HG03025 (cell line): ENCODE measurements around the gene SLC9A5.

ENCODE experiments used
- ATAC-seq: cut with Tn5 transposase; IDR thresholded peaks from one replicate; pipeline ENCODE4 v1.9.1; 2021; ENCODE audit warnings: mild to moderate bottlenecking, moderate library complexity; ENCODE audit not compliant: unreplicated experiment, low FRiP score

The SLC9A5 gene

DNA sequence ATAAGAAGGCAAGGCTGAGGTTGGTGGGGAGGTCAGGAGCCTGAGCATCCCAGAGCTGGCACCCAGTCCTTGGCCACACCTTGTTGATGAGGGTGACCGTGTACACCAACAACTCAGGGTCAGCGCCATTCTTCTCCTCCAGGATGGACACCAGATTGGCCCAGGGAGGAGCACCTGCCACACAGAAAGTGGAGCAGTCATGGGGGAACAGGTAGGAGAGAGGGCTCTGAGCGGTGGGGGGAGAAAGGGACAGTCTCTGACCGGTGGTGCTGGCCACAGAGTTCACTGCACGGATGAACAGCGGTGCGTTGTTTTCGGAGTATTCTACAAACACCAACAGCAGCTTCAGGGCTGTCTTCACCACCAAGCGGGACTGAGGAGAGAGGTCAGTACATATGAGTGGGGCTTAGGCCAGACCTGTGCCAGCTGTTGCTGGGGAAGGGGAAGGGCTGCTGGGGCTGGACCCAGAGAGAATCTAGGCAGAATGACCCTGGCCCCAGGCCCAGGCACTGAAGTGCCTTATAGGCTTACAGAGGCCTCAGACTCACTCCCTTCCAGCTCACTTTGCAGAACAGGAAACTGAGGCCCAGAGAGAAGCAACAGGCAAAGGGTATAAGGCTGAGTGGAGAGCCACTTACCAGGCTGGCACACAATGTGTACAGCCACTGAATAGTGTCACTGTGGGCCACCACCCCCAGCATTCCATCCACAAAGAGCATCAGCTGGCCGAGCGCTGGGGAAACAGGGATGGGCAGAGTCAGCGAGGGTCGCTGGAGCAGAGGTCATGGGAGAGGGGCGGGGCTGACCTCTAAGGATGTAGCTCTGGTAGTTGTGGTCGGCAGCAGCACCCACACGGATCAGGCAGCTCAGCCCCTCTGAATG lies 11.1 kb upstream of the SLC9A5 start:
- ATAC-seq = no peak

DNA sequence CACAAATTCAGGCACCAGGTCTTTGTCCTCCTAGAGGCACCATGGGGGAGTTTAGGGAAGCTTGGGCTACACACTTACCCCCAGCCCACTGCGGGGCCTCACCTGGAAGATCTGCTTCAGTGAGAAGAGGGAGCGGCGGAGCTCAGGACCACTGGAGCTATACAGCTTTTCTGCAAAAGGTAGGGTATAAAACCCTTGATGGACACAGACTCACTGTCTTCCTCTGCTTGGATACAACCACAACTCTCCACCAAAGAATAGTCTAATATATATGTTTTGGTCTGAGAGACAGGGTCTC lies 10.6 kb upstream of the SLC9A5 start:
- ATAC-seq = no peak

DNA sequence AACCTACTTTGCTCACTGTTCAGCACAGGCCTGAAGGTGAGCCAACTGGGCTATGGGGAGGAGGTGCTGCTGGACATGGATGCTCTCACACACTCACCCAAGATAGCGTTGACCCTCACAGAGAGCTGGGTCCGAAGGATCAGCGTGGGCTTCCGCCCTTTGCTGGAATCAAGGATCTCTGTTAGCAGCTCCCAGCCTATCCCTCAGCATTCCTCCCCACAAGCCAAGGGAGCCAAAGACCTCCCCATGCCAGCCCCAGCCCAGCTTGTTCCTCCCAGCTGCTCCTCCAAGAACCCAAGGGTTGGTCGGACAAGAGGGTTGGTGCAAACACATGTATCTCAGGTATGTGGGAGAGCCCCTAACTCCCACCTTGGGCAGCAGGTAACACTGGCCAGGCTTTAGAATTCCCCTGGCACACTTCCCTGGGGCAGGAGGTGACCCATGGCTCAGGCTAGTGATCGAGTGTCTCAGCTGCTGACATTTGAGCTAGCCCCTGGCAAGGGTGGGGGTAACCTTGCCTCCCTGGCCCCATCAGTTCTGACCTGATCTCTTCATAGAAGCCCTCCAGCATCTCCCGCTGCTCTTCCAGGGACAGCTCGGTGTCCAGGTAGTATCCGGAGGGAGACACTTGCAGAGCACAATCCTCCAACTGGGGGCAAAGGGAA lies 9.8 kb upstream of the SLC9A5 start:
- no peak for ATAC-seq

DNA sequence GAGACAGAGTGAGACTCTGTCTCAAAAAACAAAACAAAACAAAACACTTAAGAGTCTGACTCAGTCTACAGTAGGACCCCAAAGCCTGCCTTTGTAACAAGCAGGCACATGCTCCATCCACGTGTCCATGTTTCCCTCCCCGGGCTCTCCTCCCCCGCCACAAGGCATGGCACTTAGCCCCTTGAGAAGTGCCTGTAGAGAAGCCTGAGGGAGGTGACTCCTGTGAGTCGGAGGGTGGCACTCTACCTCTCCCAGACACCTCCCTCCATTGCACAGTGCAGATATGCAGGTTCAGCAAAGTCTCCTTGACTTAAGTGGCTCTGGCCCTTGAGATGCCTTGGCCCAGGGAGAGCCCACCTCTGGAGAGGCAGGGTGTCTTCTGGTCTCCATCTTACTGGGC lies 8.3 kb upstream of the SLC9A5 start:
- ATAC-seq = no peak

DNA sequence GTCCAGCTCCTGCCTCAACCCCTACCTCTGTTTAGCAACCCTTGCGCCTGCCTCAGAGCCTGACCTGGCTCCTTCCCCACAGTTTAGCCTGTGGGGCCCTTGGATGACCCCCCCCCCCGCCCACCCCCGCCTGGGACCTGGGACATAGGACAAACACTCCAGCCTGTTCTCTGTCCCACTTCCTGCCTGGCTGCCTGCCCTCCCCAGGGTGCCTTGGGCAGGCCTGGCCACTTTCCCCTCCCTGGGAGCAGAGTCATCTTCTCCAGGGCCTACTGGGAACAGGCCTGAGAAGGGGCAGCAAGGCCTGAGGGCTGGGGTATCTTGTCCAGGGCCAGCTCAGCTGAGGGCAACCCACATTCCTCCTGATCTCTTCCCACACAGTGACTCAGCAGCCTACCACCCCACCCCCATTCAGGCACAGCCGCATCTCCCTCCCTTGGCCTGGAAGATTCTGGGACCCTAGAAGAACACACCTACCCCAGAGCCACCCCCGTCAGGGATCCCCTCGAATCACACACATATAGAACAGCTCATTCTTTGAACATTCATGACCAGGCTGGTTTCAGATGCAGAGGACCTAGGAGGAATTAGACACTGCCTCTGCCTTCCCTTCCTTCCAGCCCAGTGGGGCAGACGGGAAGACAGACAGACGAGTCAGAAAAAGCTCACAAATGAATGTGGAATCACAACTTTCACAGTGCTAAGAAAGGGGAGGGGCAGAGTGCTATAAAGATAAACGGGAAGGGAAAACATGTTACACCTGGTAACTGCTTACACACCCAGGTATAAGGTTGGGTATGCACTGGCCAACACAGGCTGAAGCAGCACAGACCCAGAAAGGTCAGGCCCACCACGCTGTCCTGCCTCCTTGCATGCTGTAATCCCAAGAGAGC lies 7.5 kb upstream of the SLC9A5 start:
- ATAC-seq = no peak

DNA sequence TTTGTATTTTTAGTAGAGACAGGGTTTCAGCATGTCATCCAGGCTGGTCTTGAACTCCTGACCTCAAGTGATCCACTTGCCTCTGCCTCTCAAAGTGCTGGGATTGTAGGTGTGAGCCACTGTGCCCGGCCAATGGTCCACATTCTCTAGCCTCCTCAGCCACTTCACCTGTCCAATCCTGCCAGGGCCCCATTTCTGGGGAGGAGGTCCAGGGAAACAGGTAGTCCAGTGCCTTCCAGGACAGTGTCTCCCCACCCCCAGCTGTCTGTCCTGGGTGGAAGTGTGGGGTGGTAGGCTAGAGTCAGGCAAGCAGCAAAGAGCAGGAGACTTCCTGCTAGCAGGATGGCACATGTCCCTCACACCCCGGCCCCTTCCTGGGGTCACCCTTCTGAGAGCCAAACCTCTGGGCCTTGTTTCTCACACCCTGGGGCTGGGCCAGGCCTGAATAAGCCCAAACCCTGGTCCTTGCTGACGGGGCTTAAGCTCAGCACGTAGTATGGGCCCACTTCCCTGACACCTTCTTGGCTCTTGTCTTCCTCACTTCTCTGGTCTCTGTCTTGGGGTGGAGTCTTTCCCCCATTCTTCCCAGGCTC lies 6.5 kb upstream of the SLC9A5 start:
- ATAC-seq = no peak

GRCh38 chr16:67243481-67243880 lies 5.3 kb upstream of the SLC9A5 start:
- no peak for ATAC-seq

DNA sequence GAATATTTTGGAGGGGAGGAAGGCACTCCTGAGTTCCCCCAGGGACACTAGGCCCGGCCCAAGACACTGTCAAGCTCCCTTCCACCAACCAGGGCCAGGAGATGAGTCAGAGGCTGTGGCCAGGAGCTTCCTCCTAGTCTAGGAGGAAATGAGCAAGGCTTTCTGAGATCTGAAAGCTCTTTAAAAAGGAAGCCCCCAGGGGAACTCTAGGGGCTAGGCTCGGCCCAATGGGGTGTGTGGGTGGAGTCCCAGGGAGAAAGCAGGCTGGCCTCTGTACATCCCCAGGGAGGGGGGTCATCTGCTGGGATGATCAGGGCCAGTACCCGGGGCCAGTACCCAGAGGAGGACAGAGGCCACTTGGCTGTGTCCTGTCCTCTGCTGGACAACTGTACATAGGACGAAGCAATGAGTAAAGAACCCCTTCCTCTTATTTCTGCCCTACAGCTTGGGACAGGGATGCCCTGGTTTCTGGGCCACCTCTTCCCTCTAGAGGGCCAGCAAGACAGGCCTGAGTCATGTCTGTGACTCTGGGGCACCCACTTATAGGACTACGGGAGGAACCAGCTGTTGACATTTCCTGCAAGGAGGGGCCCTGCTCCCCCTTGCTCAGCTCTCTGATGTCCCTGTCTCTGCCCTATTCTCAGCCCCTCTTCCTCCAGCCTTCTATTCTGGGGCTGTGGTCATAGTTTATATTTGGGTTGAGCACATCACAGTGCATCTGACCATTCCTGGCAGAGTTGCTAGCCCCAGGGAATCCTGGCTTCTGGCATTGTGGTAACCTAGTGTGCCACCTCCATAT lies 4.2 kb upstream of the SLC9A5 start:
- ATAC-seq = peak; percentile 29

GRCh38 chr16:67245186-67245585 lies 3.6 kb upstream of the SLC9A5 start:
- no peak for ATAC-seq

- no peak for ATAC-seq
Observed at GRCh38 chr16:67245674-67246080, 3.1 kb upstream of the SLC9A5 start.

DNA sequence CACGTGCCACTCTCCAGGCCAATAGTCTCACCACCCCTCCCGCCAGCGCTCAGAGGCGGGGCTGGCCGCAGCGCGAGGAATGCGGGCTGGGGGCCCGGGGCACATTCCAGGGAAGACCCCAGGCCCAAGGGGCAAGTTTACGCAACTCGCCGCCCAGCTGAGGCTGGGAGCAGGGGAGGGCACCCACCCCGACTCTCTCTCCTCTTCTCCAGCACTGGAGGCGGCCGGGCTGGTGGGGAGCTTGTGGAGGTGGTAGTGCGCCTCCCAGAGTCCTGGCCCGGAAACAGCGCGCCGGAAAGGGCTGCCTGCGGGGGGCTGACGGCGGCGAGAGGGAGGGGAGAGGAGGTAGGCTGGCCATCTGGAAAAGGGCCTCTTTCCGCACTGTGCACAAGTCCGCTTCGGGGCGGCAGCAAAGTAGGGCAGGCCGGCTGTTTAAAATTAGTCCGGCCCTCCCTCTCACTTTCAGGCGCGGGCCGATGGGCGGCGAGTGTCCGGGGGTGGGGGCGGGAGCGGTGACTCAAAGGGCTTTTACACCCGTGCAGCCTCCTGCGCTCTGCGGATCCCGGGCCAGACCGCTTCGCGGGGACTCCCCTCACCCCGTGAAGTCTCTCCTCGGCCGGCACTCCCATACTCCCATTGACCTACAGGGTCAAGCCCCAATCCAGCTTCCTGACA lies 2.6 kb upstream of the SLC9A5 start:
- no peak for ATAC-seq

GRCh38 chr16:67246756-67247191 lies 2.0 kb upstream of the SLC9A5 start:
- ATAC-seq = no peak

GRCh38 chr16:67247192-67248072 lies 1.3 kb upstream of the SLC9A5 start, which contains the start of gene FHOD1:
Gene FHOD1 (minus strand): TSS chr16:67247481. CDS start chr16:67247410, 71 bp downstream.
- peak; percentile 43 for ATAC-seq

DNA sequence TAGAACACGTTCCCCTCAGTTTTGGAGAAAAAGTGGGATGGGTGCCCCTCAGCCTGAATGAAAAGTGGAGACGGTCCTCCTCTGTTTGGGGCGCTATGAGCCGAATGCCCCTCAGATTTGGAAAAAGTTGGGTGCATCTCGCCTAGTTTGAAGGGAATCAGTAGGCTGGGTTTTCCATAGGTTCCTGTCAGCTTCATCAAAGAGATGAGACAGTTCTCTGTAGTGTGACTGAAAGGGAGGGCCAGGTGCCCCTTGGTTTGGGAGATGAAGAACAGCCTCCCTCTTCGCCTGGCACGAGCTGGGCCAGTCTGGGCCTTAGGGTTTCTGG lies 742 bp upstream of the SLC9A5 start:
- no peak for ATAC-seq

- no peak for ATAC-seq
Observed at GRCh38 chr16:67249178-67250044, 632 bp downstream of the SLC9A5 start.

DNA sequence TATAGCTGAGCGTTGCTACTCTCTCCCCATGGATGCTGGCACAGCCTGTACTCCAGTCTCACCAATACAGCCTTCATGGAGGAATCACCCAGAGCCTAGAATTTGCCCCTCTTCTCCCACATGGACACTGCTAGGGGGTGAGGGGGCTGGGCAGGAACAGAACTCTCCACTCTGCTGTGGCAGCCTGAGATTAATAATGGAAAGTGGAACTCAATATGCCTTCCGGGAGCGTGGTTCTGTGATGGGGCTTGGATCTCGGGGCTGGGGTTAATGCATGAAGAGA lies 1.2 kb downstream of the SLC9A5 start:
- no peak for ATAC-seq

DNA sequence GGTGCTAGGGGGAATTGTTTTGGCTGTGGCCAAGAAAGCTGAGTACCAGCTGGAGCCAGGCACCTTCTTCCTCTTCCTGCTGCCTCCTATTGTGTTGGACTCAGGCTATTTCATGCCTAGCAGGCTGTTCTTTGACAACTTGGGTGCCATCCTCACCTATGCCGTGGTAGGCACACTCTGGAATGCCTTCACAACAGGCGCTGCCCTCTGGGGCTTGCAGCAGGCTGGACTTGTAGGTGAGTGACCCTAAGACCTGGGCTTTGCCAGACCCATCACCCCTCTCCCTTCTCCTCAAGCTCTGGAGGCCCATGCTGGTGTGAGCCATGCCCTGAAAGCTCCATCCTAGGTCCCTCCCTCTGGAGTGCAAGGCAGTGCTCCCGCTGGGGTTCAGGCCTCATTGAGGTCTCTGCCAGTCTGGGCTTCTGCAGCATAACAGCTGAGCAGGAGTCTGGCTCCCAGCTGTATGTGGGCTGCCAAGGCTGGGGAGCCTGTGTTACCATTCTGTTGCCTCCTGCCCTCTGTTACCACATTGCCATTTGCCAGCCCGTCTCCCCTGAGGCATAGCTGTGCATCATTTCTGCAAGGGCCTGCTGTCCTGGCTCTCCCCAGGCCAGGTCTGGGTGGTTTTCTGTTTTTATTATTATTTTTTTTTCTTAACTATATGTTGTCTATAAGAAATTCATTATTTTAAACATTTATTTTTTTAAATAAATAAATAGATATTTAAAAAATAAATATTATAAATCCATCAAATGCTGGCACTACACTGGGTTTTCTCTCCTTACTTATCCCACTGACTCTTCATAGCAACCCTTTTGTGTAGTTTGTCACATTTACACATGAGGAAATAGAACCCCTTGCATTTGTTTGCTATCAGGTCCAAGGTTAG lies 4.1 kb downstream of the SLC9A5 start:
- no peak for ATAC-seq
